KMS-11 (cell line): ENCODE measurements around the gene IL24.

Experiments used
- H2AFZ ChIP-seq: fragments of 200-600 bp; sonication (generic); 2 replicates; pipeline ENCODE4 v1.6.1; 2016; ENCODE audit warnings: antibody characterized with exemption, mixed run types, low read depth
- H3K27ac ChIP-seq: fragments of 200-600 bp; sonication (generic); 2 replicates; pipeline ENCODE4 v1.6.1; 2016; ENCODE audit warnings: mild to moderate bottlenecking, mixed run types
- H3K27me3 ChIP-seq: fragments of 200-600 bp; sonication (generic); 2 replicates; pipeline ENCODE4 v1.6.1; 2017; ENCODE audit warnings: mild to moderate bottlenecking, low read depth, mixed run types, moderate library complexity; ENCODE audit not compliant: insufficient read depth
- H3K36me3 ChIP-seq: fragments of 200-600 bp; sonication (generic); 2 replicates; pipeline ENCODE4 v1.6.1; 2017; ENCODE audit warnings: mild to moderate bottlenecking, mixed run types; ENCODE audit not compliant: insufficient read depth
- H3K4me1 ChIP-seq: fragments of 200-600 bp; sonication (generic); 2 replicates; pipeline ENCODE4 v1.6.1; 2016; ENCODE audit warnings: mild to moderate bottlenecking, low read depth, mixed run types; ENCODE audit not compliant: poor library complexity, severe bottlenecking
- H3K4me2 ChIP-seq: fragments of 200-600 bp; sonication (generic); 2 replicates; pipeline ENCODE4 v1.7.0; 2016; ENCODE audit warnings: mild to moderate bottlenecking, mixed run types
- H3K4me3 ChIP-seq: fragments of 200-600 bp; sonication (generic); IDR thresholded peaks from 2 replicates; pipeline ENCODE4 v1.6.1; 2017; ENCODE audit warnings: low read depth, low read length, mixed read lengths; ENCODE audit not compliant: insufficient read depth
- H3K79me2 ChIP-seq: fragments of 200-600 bp; sonication (generic); 2 replicates; pipeline ENCODE4 v1.6.1; 2016; ENCODE audit warnings: low read depth, mixed run types; ENCODE audit not compliant: insufficient read depth
- H3K9ac ChIP-seq: fragments of 200-600 bp; sonication (generic); 2 replicates; pipeline ENCODE4 v1.6.1; 2016; ENCODE audit warnings: mild to moderate bottlenecking, mixed run types
- H4K20me1 ChIP-seq: fragments of 200-600 bp; sonication (generic); 2 replicates; pipeline ENCODE4 v1.6.1; 2016; ENCODE audit warnings: mild to moderate bottlenecking, mixed run types; ENCODE audit not compliant: insufficient read depth
- TF ChIP-seq, protein P1 (sequence below): fragments of 200-600 bp; sonication (generic); conservative IDR thresholded peaks from 2 replicates; pipeline ENCODE4 v1.6.1; 2017; ENCODE audit warnings: low read depth, mild to moderate bottlenecking, antibody characterized with exemption, low read length, moderate library complexity, mixed read lengths

IL24 gene

DNA sequence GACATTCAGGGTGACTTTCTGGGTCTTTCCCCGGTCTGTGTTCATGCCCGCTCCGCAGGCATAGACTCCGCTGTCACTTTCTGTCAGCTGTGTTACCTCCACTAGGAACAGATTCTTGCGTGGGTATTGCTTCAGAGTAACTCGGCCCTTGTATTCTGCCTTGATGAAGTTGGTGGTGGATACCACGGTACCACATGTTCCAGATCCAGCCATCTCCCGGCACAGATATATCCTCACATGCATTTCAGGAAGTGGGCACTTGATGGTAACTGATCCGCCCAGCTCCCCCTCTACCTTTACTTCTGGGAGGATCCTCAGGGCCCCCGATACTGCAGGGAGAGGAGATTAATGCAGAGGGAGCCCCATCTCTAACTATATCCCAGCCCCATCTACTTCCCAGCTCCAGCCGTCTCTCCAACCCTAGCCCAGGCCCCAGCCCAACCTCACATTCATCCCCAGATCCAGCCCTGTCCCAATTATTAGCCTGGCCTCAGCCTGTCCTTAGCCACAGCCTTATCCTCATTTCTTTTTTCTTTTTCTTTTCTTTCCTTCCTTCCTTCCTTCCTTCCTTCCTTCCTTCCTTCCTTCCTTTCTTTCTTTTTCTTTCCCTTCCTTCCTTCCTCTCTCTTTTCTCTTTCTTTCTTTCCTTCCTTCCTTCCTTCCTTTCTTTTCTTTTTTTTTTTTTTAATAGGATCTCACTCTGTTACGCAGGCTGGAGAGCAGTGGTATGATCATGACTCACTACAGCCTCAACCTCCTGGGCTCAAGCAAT is 16.7 kb downstream of the IL24 start:
- H3K4me2 ChIP-seq, result no peak overlapping the region
- H3K27me3 ChIP-seq, result peaks cover 6% of the 10 kb centered on the region; the same call in 1 of the 2 replicates
- H3K27ac ChIP-seq, result no peak overlapping the region
- no peaks in the 10 kb centered on the region for H3K36me3 ChIP-seq
- peaks cover 11% of the 10 kb centered on the region for H3K4me1 ChIP-seq
- no peak overlapping the region for H3K4me3 ChIP-seq
- no peaks in the 10 kb centered on the region for H3K79me2 ChIP-seq
- TF ChIP-seq, protein P1, sequence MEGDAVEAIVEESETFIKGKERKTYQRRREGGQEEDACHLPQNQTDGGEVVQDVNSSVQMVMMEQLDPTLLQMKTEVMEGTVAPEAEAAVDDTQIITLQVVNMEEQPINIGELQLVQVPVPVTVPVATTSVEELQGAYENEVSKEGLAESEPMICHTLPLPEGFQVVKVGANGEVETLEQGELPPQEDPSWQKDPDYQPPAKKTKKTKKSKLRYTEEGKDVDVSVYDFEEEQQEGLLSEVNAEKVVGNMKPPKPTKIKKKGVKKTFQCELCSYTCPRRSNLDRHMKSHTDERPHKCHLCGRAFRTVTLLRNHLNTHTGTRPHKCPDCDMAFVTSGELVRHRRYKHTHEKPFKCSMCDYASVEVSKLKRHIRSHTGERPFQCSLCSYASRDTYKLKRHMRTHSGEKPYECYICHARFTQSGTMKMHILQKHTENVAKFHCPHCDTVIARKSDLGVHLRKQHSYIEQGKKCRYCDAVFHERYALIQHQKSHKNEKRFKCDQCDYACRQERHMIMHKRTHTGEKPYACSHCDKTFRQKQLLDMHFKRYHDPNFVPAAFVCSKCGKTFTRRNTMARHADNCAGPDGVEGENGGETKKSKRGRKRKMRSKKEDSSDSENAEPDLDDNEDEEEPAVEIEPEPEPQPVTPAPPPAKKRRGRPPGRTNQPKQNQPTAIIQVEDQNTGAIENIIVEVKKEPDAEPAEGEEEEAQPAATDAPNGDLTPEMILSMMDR, result no peak
- H3K9ac ChIP-seq, result no peak overlapping the region
- H4K20me1 ChIP-seq, result no peaks in the 10 kb centered on the region
- H2AFZ ChIP-seq, result no peak overlapping the region

DNA sequence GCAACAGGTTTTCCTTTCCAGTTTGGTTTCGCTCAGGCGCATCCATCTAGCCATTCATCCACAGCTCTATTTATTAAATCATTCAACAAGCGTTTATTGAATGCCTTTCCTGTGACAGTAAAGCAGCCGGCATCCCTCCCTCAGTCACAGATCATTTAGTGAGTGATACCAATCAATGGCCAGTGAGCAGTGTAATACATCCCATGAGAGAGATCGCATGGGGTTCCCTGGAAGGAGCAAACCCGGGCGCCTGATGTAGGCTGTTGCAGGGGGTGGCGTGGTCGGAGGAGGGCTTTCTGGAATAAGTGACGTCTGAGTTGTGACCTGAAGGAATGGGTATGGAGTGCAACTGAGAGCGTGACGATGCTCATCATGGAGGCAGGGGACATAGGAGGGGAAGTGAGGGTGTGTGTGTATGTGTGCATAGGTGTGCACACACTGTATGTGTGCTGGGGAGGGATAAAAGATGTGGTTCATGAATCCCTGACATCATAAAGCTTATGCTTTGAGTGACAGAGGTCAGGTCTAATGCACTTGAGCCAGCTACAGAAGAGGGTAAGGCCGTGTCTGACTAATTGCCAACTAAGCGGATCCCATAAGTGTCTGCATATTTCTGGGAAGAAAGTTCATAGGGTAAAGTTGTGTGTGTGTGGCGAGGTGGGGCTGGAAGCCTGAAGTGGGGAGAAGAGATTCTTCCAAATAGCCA is 17.9 kb downstream of the IL24 start:
- no peak overlapping the region for H3K9ac ChIP-seq
- H3K27me3 ChIP-seq, result no peaks in the 10 kb centered on the region; the same call in 1 of the 2 replicates
- no peak overlapping the region for H2AFZ ChIP-seq
- H3K36me3 ChIP-seq, result no peaks in the 10 kb centered on the region
- peaks cover 11% of the 10 kb centered on the region for H3K4me1 ChIP-seq
- no peak overlapping the region for H3K4me3 ChIP-seq
- no peaks in the 10 kb centered on the region for H4K20me1 ChIP-seq
- no peak overlapping the region for H3K27ac ChIP-seq
- no peaks in the 10 kb centered on the region for H3K79me2 ChIP-seq
- no peak overlapping the region for H3K4me2 ChIP-seq
- TF ChIP-seq, protein P1, result no peak

DNA sequence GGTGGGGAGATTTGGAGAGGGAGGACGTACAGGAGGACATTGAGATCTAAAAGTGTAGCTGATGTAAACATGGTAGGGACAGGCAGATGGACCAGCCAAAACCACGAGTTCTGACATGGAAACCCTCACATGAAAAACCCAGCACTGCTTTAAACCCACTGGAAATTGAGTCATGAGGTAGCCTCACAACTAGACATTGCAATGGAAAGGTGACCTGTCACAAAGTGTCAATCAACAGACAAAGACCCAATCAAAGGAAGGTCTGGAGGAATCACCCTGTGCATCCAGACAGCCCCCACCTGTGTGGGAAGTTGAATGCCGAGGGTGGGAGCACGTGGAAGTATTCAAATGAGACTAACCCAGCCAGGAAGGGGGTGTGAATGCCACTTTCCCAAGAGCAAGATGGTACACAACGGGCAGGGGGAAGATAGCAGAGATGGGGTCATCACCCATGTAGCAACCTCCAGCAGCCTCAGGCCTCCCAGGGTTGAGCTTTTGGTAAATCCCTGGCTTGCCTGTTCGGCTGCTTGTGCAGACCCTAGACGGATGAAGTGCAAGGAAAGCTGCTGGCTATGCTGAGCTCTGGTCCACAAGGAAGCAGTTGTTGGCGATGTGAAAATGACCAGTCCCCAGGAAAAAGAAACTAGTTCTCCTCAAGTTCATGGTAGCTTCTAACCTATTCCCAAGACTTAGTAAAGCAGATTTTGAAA is 18.9 kb downstream of the IL24 start:
- H4K20me1 ChIP-seq, result no peaks in the 10 kb centered on the region
- TF ChIP-seq, protein P1, result no peak
- H3K79me2 ChIP-seq, result no peaks in the 10 kb centered on the region
- no peak overlapping the region for H3K4me3 ChIP-seq
- H2AFZ ChIP-seq, result no peak overlapping the region
- H3K9ac ChIP-seq, result no peak overlapping the region
- no peak overlapping the region for H3K4me2 ChIP-seq
- peaks cover 8% of the 10 kb centered on the region for H3K4me1 ChIP-seq
- no peak overlapping the region for H3K27ac ChIP-seq
- no peaks in the 10 kb centered on the region; the same call in 1 of the 2 replicates for H3K27me3 ChIP-seq
- H3K36me3 ChIP-seq, result no peaks in the 10 kb centered on the region

DNA sequence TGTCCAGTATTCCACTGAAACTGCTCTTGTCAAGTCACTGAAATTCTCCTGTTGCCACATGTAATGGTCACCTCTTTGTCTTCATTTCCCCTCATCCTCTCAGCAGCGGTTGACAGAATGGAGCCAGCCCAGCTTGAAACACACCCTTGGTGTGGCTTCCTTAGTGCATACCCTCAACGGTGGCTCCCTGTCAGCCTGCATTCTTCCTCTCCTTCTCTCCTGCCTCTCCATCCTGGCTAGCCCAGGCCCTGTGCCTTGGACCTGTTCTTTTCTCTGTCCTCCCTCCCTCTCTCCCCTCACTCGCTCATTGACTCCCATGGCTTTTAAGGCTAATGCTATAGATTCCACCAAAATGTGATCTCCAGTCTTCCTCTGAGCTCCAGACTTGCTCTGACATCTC is 20.8 kb downstream of the IL24 start:
- Histone ChIP-seq H3K9ac (no peak overlapping the region), H3K27me3 (no peaks in the 10 kb centered on the region; the same call in 1 of the 2 replicates), H3K4me3 (no peak overlapping the region), H3K36me3 (no peaks in the 10 kb centered on the region), H3K27ac (no peak overlapping the region), H3K4me1 (peaks cover 3% of the 10 kb centered on the region), H4K20me1 (no peaks in the 10 kb centered on the region), H3K4me2 (no peak overlapping the region), H2AFZ (no peak overlapping the region), H3K79me2 (no peaks in the 10 kb centered on the region)
- TF ChIP-seq, protein P1, result no peak
